SK-N-SH treated with all-trans-retinoic acid at 6 μM for 48 hours (cell line): ENCODE measurements around the gene DNAJC25.

Experiments
- BACH2 ChIP-seq: fragments of 250-450 bp; sonication (Bioruptor Pico); IDR thresholded peaks from 2 replicates; pipeline ENCODE4 v1.9.0; 2021; ENCODE audit warnings: mild to moderate bottlenecking, borderline replicate concordance
- CSDC2 ChIP-seq: fragments of 250-450 bp; sonication (Bioruptor Pico); IDR thresholded peaks from 2 replicates; pipeline ENCODE4 v1.5.0; 2020; ENCODE audit warnings: mild to moderate bottlenecking, moderate library complexity
- CSRNP3 ChIP-seq: fragments of 250-450 bp; sonication (Bioruptor Pico); IDR thresholded peaks from 2 replicates; pipeline ENCODE4 v1.5.1; 2021; ENCODE audit warnings: mild to moderate bottlenecking, moderate library complexity
- OSR1 ChIP-seq: fragments of 250-450 bp; sonication (Bioruptor Pico); IDR thresholded peaks from 2 replicates; pipeline ENCODE4 v1.8.0; 2022; ENCODE audit warnings: moderate library complexity, mild to moderate bottlenecking, inconsistent platforms
- RARB ChIP-seq: fragments of 250-450 bp; sonication (Bioruptor Pico); IDR thresholded peaks from 2 replicates; pipeline ENCODE4 v1.8.0; 2021; ENCODE audit warnings: mild to moderate bottlenecking, moderate library complexity
- TCF4 ChIP-seq: fragments of 250-450 bp; sonication (Bioruptor Pico); IDR thresholded peaks from 2 replicates; pipeline ENCODE4 v1.8.0; 2021; ENCODE audit warnings: mild to moderate bottlenecking, moderate library complexity, borderline replicate concordance
- ZFP3 ChIP-seq: fragments of 250-450 bp; sonication (Bioruptor Pico); IDR thresholded peaks from 2 replicates; pipeline ENCODE4 v1.5.0; 2020; ENCODE audit warnings: mild to moderate bottlenecking, moderate library complexity
- TF ChIP-seq, protein P1 (sequence below): fragments of 250-450 bp; sonication (Bioruptor Pico); IDR thresholded peaks from 2 replicates; pipeline ENCODE4 v1.8.0; 2020; ENCODE audit warnings: mild to moderate bottlenecking, moderate library complexity, borderline replicate concordance
- TF ChIP-seq, protein P2 (sequence below): fragments of 250-450 bp; sonication (Bioruptor Pico); IDR thresholded peaks from 2 replicates; pipeline ENCODE4 v1.5.1; 2020; ENCODE audit warnings: low read depth, mild to moderate bottlenecking, moderate library complexity

GRCh38 chr9:111678293-111678692, 47.2 kb downstream of the DNAJC25 start:
- TF ChIP-seq RARB (CRISPR knock-in tag) (no peak), TCF4 (no peak), CSRNP3 (no peak), CSDC2 (no peak), ZFP3 (CRISPR knock-in tag) (no peak), OSR1 (CRISPR knock-in tag) (no peak), BACH2 (CRISPR knock-in tag) (no peak)
- TF ChIP-seq, protein P1, sequence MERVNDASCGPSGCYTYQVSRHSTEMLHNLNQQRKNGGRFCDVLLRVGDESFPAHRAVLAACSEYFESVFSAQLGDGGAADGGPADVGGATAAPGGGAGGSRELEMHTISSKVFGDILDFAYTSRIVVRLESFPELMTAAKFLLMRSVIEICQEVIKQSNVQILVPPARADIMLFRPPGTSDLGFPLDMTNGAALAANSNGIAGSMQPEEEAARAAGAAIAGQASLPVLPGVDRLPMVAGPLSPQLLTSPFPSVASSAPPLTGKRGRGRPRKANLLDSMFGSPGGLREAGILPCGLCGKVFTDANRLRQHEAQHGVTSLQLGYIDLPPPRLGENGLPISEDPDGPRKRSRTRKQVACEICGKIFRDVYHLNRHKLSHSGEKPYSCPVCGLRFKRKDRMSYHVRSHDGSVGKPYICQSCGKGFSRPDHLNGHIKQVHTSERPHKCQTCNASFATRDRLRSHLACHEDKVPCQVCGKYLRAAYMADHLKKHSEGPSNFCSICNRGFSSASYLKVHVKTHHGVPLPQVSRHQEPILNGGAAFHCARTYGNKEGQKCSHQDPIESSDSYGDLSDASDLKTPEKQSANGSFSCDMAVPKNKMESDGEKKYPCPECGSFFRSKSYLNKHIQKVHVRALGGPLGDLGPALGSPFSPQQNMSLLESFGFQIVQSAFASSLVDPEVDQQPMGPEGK, result no peak
- TF ChIP-seq, protein P2, sequence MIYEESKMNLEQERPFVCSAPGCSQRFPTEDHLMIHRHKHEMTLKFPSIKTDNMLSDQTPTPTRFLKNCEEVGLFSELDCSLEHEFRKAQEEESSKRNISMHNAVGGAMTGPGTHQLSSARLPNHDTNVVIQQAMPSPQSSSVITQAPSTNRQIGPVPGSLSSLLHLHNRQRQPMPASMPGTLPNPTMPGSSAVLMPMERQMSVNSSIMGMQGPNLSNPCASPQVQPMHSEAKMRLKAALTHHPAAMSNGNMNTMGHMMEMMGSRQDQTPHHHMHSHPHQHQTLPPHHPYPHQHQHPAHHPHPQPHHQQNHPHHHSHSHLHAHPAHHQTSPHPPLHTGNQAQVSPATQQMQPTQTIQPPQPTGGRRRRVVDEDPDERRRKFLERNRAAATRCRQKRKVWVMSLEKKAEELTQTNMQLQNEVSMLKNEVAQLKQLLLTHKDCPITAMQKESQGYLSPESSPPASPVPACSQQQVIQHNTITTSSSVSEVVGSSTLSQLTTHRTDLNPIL (CRISPR knock-in tag), result no peak
